Measurements from ENCODE around the gene NFATC3. TPM values are rescaled to one million over a fixed set of nuclear protein-coding genes. Genes with fewer than 3 reads are reported as not detected.

The NFATC3 gene
- total RNA-seq, 1 experiment from 2014 or later = 33.0 TPM

DNA sequence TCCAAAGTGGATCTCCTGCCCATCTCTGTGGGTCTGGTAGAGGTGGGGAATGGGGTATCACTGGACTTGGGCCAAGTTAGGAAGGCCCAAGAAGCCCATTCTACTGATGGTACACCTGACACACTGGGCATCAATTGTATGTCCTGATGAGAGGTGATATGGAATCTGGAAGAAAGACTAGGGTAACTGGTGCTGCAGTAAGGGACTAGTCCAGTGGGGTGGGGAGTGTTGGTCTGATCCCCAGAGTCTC lies 5.9 kb upstream of the NFATC3 start:
- DNase-seq = no peak
- no peak overlapping the region for H2AFZ ChIP-seq (ENCODE audit: low read length)
- no peaks in the 10 kb centered on the region for H3K27me3 ChIP-seq (ENCODE audit: insufficient read depth, low read length)

More for the DNA sequence above, 5.9 kb upstream of the NFATC3 start:
- Histone ChIP-seq H4K5ac (ENCODE audit: insufficient read length, low read depth, low read length) (no peak overlapping the region), H3K4me1 (ENCODE audit: insufficient read depth, low read length) (no peaks in the 10 kb centered on the region; the same call in 1 of the 2 replicates), H3K56ac (ENCODE audit: insufficient read length, low read depth, low read length) (no peak overlapping the region), H2BK12ac (ENCODE audit: insufficient read length, low read depth, low read length) (no peak overlapping the region), H2BK15ac (ENCODE audit: low read depth, low read length) (no peak overlapping the region), H3K18ac (ENCODE audit: insufficient read length, low read depth, low read length) (no peak overlapping the region), H3K27ac (ENCODE audit: insufficient read length, low read depth, low read length) (no peak overlapping the region), H3K9me3 (ENCODE audit: control insufficient read depth, low read depth, low read length) (no peaks in the 10 kb centered on the region), H2BK120ac (ENCODE audit: low read depth, low read length, poor library complexity, severe bottlenecking) (no peak overlapping the region), H3K23ac (ENCODE audit: insufficient read length, low read depth, low read length) (no peak overlapping the region), H3K23me2 (ENCODE audit: insufficient read length, low read depth, low read length, poor library complexity, severe bottlenecking) (peaks cover 8% of the 10 kb centered on the region), H2BK20ac (ENCODE audit: low read depth, low read length, poor library complexity, severe bottlenecking) (no peak overlapping the region), H3K9ac (ENCODE audit: extremely low read depth, insufficient read length, low read length) (no peak overlapping the region), H3K4me2 (ENCODE audit: insufficient read depth, insufficient read length, low read length) (no peak overlapping the region), H4K8ac (replicated peaks; ENCODE audit: insufficient read length, low read depth, low read length) (no peak overlapping the region), H3T11ph (ENCODE audit: low read length) (no peak overlapping the region), H4K20me1 (ENCODE audit: control insufficient read depth, insufficient read depth, insufficient read length) (no peaks in the 10 kb centered on the region), H2AK5ac (ENCODE audit: insufficient read length, low read length) (no peak overlapping the region), H3K79me1 (ENCODE audit: insufficient read depth, low read depth, low read length, poor library complexity, severe bottlenecking) (no peaks in the 10 kb centered on the region), H4K91ac (ENCODE audit: insufficient read length, low read depth, low read length) (no peak overlapping the region), H3K14ac (ENCODE audit: insufficient read depth, low read length) (no peak overlapping the region), H2BK5ac (ENCODE audit: insufficient read length, low read length) (no peak overlapping the region), H3K4ac (ENCODE audit: low read depth, low read length) (no peak overlapping the region), H3K79me2 (ENCODE audit: insufficient read depth, low read length) (no peaks in the 10 kb centered on the region)
- TF ChIP-seq, protein P1, sequence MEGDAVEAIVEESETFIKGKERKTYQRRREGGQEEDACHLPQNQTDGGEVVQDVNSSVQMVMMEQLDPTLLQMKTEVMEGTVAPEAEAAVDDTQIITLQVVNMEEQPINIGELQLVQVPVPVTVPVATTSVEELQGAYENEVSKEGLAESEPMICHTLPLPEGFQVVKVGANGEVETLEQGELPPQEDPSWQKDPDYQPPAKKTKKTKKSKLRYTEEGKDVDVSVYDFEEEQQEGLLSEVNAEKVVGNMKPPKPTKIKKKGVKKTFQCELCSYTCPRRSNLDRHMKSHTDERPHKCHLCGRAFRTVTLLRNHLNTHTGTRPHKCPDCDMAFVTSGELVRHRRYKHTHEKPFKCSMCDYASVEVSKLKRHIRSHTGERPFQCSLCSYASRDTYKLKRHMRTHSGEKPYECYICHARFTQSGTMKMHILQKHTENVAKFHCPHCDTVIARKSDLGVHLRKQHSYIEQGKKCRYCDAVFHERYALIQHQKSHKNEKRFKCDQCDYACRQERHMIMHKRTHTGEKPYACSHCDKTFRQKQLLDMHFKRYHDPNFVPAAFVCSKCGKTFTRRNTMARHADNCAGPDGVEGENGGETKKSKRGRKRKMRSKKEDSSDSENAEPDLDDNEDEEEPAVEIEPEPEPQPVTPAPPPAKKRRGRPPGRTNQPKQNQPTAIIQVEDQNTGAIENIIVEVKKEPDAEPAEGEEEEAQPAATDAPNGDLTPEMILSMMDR (conservative IDR thresholded peaks at IDR 0.05) = no peak
- Mint-ChIP-seq H3K27me3 (ENCODE audit: low read depth) (no peaks in the 10 kb centered on the region; the same call in 1 of the 2 replicates), H3K4me3 (no peak overlapping the region), H3K36me3 (ENCODE audit: insufficient read depth in 1 of 3, low read depth in 3 of 3) (peaks cover 14 to 34% (median 32%) of the 10 kb centered on the region in 3 experiments), H3K4me1 (peaks cover 12 to 13% of the 10 kb centered on the region in 2 experiments), H3K27ac (no peak overlapping the region), H3K9me3 (no peaks in the 10 kb centered on the region)
